SU-DHL-6 (cell line): ENCODE results near the gene TUBB2B.

Experiments used
- CTCF ChIP-seq: fragments of 200-600 bp; sonication (generic); IDR thresholded peaks from one replicate; pipeline ENCODE4 v1.5.1; 2017; ENCODE audit warnings: antibody characterized with exemption, mild to moderate bottlenecking, low read length, moderate library complexity; ENCODE audit not compliant: insufficient read depth, poor library complexity, severe bottlenecking
- EZH2phosphoT487 ChIP-seq: fragments of 200-600 bp; sonication (generic), shearing (Covaris generic); conservative IDR thresholded peaks from 2 replicates; pipeline ENCODE4 v1.6.1; 2018; ENCODE audit warnings: mild to moderate bottlenecking, antibody characterized with exemption, low read length, moderate library complexity, mixed read lengths

- no peak for TF ChIP-seq CTCF
- TF ChIP-seq EZH2phosphoT487 = no peak
These were observed 45.6 kb upstream of the TUBB2B start for GRCh38 chr6:3272911-3273547.
